PC-3 (cell line): Measurements from ENCODE around the gene MATN1.

Experiments used
- EZH2 ChIP-seq: fragments of 300-600 bp; sonication (generic); IDR thresholded peaks from one replicate; pipeline ENCODE4 v1.6.1; 2017; ENCODE audit warnings: antibody characterized with exemption, mild to moderate bottlenecking, low read length; ENCODE audit not compliant: unreplicated experiment
- TF ChIP-seq, protein P1 (sequence below): fragments of 300-600 bp; sonication (generic); conservative IDR thresholded peaks from 2 replicates; pipeline ENCODE4 v1.5.1; 2017; ENCODE audit warnings: antibody characterized with exemption, low read depth, mild to moderate bottlenecking, low read length

DNA sequence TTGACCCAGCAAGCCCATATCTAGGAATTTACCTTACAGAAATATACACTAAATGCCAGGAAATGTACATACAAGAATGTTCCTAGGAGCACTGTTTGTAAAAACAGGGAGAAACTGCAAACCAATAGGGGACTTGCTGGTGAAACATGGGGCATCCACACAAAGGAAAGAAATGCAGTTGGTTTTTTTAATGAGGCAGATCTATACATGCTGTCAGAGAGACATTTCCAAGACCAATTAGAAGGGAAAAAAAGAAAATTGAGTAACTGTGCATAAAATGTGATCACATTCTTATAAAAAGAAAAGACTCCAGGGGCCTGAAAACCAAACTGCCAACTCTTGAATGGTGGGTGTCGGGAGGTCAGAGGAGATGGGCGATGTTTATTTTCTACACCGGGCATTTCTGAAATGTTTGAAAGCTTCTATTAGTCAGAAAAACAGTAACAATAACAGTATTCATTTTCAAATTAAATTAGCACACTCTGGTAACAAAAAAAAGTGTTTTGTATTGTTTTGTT is 56.6 kb downstream of the MATN1 start:
- TF ChIP-seq, protein P1, sequence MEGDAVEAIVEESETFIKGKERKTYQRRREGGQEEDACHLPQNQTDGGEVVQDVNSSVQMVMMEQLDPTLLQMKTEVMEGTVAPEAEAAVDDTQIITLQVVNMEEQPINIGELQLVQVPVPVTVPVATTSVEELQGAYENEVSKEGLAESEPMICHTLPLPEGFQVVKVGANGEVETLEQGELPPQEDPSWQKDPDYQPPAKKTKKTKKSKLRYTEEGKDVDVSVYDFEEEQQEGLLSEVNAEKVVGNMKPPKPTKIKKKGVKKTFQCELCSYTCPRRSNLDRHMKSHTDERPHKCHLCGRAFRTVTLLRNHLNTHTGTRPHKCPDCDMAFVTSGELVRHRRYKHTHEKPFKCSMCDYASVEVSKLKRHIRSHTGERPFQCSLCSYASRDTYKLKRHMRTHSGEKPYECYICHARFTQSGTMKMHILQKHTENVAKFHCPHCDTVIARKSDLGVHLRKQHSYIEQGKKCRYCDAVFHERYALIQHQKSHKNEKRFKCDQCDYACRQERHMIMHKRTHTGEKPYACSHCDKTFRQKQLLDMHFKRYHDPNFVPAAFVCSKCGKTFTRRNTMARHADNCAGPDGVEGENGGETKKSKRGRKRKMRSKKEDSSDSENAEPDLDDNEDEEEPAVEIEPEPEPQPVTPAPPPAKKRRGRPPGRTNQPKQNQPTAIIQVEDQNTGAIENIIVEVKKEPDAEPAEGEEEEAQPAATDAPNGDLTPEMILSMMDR = no peak
- no peak for TF ChIP-seq EZH2
